Loucy (cell line): ENCODE measurements around the gene NEO1.
"Not testable (repeated sequence)": the region's sequence is repeated elsewhere in the genome, so short reads cannot be mapped to it uniquely, and the experiment has no call there.

ENCODE experiments used
- H2AFZ ChIP-seq: fragments of 200-600 bp; sonication (generic); 2 replicates; pipeline ENCODE4 v1.6.0; 2016; ENCODE audit warnings: antibody characterized with exemption, mild to moderate bottlenecking, low read length, moderate library complexity
- H3F3A ChIP-seq: fragments of 200-600 bp; 2 replicates; pipeline ENCODE4 v1.6.0; 2016; ENCODE audit warnings: antibody characterized with exemption, low read depth, mild to moderate bottlenecking
- H3K27me3 ChIP-seq: fragments of 200-600 bp; sonication (generic); 2 replicates; pipeline ENCODE4 v1.6.1; 2014; ENCODE audit warnings: low read length, mild to moderate bottlenecking; ENCODE audit not compliant: insufficient read depth, poor library complexity, severe bottlenecking
- H3K36me3 ChIP-seq: fragments of 200-600 bp; sonication (generic); 2 replicates; pipeline ENCODE4 v1.6.1; 2016; ENCODE audit warnings: low read length; ENCODE audit not compliant: insufficient read depth
- H3K4me1 ChIP-seq: fragments of 200-600 bp; sonication (generic); 2 replicates; pipeline ENCODE4 v1.5.1; 2014; ENCODE audit warnings: low read length, mild to moderate bottlenecking; ENCODE audit not compliant: insufficient read depth, poor library complexity, severe bottlenecking
- H3K4me2 ChIP-seq: fragments of 200-600 bp; sonication (generic); 2 replicates; pipeline ENCODE4 v1.6.0; 2014; ENCODE audit warnings: antibody characterized with exemption, low read length, low read depth, mild to moderate bottlenecking; ENCODE audit not compliant: poor library complexity, severe bottlenecking
- H3K4me3 ChIP-seq: fragments of 200-600 bp; sonication (generic); 2 replicates; pipeline ENCODE4 v1.5.1; 2014; ENCODE audit warnings: low read length, mild to moderate bottlenecking, mixed read lengths; ENCODE audit not compliant: poor library complexity, severe bottlenecking
- H3K79me2 ChIP-seq: fragments of 200-600 bp; sonication (generic); 2 replicates; pipeline ENCODE4 v1.6.1; 2014; ENCODE audit warnings: low read length; ENCODE audit not compliant: insufficient read depth
- H3K9ac ChIP-seq: fragments of 200-600 bp; sonication (generic); 2 replicates; pipeline ENCODE4 v1.6.0; 2014; ENCODE audit warnings: mild to moderate bottlenecking, low read depth, low read length, moderate library complexity; ENCODE audit not compliant: poor library complexity, severe bottlenecking
- H3K9me2 ChIP-seq: fragments of 200-600 bp; sonication (generic); replicated peaks from 2 replicates; pipeline ENCODE4 v1.6.1; 2016; ENCODE audit warnings: low read depth, low read length, mixed read lengths
- H3K9me3 ChIP-seq: fragments of 200-600 bp; sonication (generic); 2 replicates; pipeline ENCODE4 v1.6.1; 2014; ENCODE audit warnings: mild to moderate bottlenecking, antibody characterized with exemption, low read length, low read depth; ENCODE audit not compliant: insufficient read depth
- H4K20me1 ChIP-seq: fragments of 200-600 bp; sonication (generic); 2 replicates; pipeline ENCODE4 v1.6.0; 2014; ENCODE audit warnings: antibody characterized with exemption, low read length, mild to moderate bottlenecking; ENCODE audit not compliant: insufficient read depth, poor library complexity, severe bottlenecking
- EZH2phosphoT487 ChIP-seq: fragments of 200-600 bp; IDR thresholded peaks from 2 replicates; pipeline ENCODE4 v1.6.1; 2018; ENCODE audit warnings: antibody characterized with exemption, mild to moderate bottlenecking, moderate library complexity, borderline replicate concordance
- TF ChIP-seq, protein P1 (sequence below): fragments of 200-600 bp; sonication (generic); conservative IDR thresholded peaks from 2 replicates; pipeline ENCODE4 v1.5.1; 2014; ENCODE audit warnings: mild to moderate bottlenecking, antibody characterized with exemption, low read length

The NEO1 gene

DNA sequence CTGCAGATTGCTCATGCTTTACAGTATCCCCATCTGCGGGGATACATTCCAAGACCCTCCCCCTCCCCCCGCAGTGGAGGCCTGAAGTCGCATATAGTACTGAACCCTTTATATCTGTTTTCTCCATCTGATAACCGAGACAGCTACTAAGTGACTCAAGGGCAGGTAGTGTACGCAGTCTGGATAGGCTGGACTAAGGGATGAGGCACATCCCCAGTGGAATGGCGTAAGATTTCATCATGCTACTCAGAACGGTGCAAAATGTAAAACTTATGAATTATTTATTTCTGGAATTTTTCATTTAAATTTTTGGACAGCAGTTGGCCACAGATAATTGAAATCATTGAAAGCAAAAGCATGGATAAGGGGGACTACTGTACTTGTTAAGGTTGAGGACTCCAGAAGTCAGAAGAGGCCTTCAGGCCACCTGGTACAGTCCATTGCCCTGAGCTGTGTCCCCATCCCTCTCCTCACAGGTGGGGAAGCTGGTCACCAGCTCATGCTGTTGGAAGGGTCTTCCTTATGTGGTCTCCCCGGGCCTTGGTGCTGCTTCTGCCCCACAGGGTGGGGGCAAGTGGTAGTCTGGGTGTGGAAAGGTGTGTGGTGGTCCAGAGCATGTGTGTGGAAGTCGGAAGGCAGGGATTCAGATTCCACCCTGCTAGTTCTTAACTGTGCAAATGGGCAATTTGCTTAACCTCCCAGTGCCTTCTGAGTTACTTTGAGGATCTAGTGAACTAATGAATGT, 244.5 kb downstream of the NEO1 start:
- H3K9me3 ChIP-seq: no peaks in the 10 kb centered on the region
- H4K20me1 ChIP-seq: no peaks in the 10 kb centered on the region
- no peaks in the 10 kb centered on the region for H3K9me2 ChIP-seq
- no peaks in the 10 kb centered on the region for H3K27me3 ChIP-seq
- H3K9ac ChIP-seq: no peak overlapping the region
- no peak overlapping the region for H3K4me2 ChIP-seq
- no peak overlapping the region for H2AFZ ChIP-seq
- H3K79me2 ChIP-seq: no peaks in the 10 kb centered on the region
- no peak overlapping the region for H3K4me3 ChIP-seq
- TF ChIP-seq, protein P1, sequence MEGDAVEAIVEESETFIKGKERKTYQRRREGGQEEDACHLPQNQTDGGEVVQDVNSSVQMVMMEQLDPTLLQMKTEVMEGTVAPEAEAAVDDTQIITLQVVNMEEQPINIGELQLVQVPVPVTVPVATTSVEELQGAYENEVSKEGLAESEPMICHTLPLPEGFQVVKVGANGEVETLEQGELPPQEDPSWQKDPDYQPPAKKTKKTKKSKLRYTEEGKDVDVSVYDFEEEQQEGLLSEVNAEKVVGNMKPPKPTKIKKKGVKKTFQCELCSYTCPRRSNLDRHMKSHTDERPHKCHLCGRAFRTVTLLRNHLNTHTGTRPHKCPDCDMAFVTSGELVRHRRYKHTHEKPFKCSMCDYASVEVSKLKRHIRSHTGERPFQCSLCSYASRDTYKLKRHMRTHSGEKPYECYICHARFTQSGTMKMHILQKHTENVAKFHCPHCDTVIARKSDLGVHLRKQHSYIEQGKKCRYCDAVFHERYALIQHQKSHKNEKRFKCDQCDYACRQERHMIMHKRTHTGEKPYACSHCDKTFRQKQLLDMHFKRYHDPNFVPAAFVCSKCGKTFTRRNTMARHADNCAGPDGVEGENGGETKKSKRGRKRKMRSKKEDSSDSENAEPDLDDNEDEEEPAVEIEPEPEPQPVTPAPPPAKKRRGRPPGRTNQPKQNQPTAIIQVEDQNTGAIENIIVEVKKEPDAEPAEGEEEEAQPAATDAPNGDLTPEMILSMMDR: no peak
- no peak for TF ChIP-seq EZH2phosphoT487
- H3K4me1 ChIP-seq: no peaks in the 10 kb centered on the region
- no peaks in the 10 kb centered on the region for H3K36me3 ChIP-seq
- no peaks in the 10 kb centered on the region for H3F3A ChIP-seq

DNA sequence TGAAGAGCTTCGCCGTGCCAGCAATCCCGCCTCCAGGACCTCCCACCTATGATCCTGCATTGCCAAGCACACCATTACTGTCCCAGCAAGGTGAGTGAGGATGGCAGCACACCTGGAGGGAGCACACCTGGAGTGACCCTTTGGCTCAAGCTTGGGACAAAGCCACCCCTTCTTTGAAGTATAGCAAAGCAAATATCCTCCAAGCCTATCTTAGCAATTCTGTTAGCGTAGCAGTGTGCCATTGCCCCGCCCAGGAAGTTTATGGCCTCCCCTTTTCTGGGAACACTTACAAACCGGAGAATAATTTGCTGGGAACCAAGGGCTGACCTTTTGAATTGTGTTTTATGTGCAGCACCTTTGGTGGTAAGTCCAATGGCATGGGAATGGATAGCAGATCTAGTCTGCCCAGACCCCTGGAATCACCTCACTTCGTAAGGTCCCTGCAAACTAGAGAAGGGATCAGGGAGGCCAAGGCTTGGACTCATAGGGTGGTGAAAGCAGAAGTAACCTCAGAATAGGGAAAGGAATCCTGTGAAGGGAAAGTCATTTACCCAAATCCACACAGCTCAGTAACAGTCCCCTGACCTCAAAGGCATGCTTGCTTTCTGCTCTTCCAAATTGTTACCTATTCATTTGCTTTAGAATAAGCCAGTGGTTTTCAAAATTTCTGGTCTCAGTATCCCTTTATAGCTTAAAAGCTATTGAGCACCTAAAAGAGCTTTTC, 246.4 kb downstream of the NEO1 start:
- Histone ChIP-seq H3K79me2 (no peaks in the 10 kb centered on the region), H3K9me2 (no peaks in the 10 kb centered on the region), H3K27me3 (no peaks in the 10 kb centered on the region), H3F3A (no peaks in the 10 kb centered on the region), H2AFZ (no peak overlapping the region), H3K36me3 (no peaks in the 10 kb centered on the region), H4K20me1 (no peaks in the 10 kb centered on the region), H3K4me3 (no peak overlapping the region), H3K9ac (no peak overlapping the region), H3K4me1 (no peaks in the 10 kb centered on the region), H3K4me2 (no peak overlapping the region), H3K9me3 (no peaks in the 10 kb centered on the region)
- no peak for TF ChIP-seq EZH2phosphoT487
- TF ChIP-seq, protein P1: no peak

DNA sequence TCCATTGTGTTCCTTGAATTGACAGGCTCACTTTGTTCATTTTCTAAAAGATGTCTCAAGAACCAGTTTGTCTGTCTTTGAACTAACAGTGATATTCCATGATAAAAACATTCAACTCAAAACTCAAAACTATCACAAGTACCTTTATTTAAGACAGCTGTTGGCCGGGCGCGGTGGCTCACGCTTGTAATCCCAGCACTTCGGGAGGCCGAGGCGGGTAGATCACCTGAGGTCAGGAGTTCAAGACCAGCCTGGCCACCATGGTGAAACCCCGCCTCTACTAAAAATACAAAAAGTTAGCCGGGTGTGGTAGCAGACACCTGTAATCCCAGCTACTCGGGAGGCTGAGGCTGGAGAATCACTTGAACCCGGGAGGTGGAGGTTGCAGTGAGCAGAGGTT, 248.0 kb downstream of the NEO1 start:
- H2AFZ ChIP-seq, H3K4me1 ChIP-seq, H3K9ac ChIP-seq, H3K36me3 ChIP-seq, H3K27me3 ChIP-seq, H3K79me2 ChIP-seq, H3F3A ChIP-seq, H3K4me3 ChIP-seq, H3K9me2 ChIP-seq, H4K20me1 ChIP-seq, H3K4me2 ChIP-seq, H3K9me3 ChIP-seq: not testable (repeated sequence)

DNA sequence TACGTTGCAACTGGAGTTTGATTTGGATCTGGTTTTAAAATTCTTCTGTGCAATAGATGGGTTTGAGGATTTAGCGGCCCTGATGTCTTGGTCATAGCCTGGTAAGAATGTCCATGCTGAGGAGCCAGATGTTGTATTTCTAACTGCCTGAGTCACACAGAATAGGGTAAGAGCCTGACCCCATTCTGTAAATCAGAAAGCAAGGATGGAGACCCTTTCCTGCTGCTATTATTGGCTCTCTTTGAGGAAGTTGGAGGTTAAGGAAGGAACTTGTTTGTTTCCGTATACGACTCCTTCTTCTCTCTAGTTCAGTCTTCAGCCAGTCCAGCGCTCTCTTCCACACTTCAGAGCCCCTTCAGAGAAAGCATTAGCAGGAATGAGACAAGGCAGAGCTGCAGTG, 251.4 kb downstream of the NEO1 start:
- Histone ChIP-seq H3K27me3 (no peaks in the 10 kb centered on the region), H4K20me1 (no peaks in the 10 kb centered on the region), H3K79me2 (no peaks in the 10 kb centered on the region), H3K9me3 (no peaks in the 10 kb centered on the region), H3K4me1 (no peaks in the 10 kb centered on the region), H3K9ac (no peak overlapping the region), H3K4me2 (no peak overlapping the region), H2AFZ (no peak overlapping the region), H3K36me3 (no peaks in the 10 kb centered on the region), H3F3A (no peaks in the 10 kb centered on the region), H3K9me2 (no peaks in the 10 kb centered on the region), H3K4me3 (no peak overlapping the region)
- no peak for TF ChIP-seq EZH2phosphoT487
- TF ChIP-seq, protein P1: no peak
